Psoas muscle (tissue), 8 donors: ENCODE results near the gene SLCO4A1. TPM values are rescaled to one million over a fixed set of nuclear protein-coding genes. Genes with fewer than 3 reads are reported as not detected.

Source experiments
- ATAC-seq, 4 donors: fragments of 200-7000 bp; cut with Tn5 transposase; one replicate each; pipeline ENCODE4 v1.9.1; 2020; ENCODE audit warnings: moderate library complexity in 3 of 4, mild to moderate bottlenecking in 2 of 4
- DNase-seq, 2 donors: peaks; one replicate each; pipeline ENCODE4 v3.0.0-alpha.2; 2020
- H3K27ac ChIP-seq: fragments of 200-600 bp; one replicate; pipeline ENCODE4 v1.8.0; 2022
- H3K27me3 ChIP-seq, 3 donors: fragments of 200-600 bp in 1 of 3; one replicate each; pipeline versions ENCODE4 v1.6.1 to v1.8.0; 2013 to 2022; ENCODE audit warnings: low read length in 2 of 3, mild to moderate bottlenecking in 2 of 3, moderate library complexity in 1 of 3; ENCODE audit not compliant: insufficient read depth in 3 of 3
- H3K36me3 ChIP-seq, 2 donors: fragments of 200-600 bp in 1 of 2; one replicate each; pipeline versions ENCODE4 v1.6.1 to v1.8.0; 2013 to 2022; ENCODE audit warnings: low read depth in 1 of 2, mild to moderate bottlenecking in 1 of 2, moderate library complexity in 1 of 2; ENCODE audit not compliant: insufficient read depth in 1 of 2
- H3K4me1 ChIP-seq: fragments of 200-600 bp; one replicate; pipeline ENCODE4 v1.8.0; 2022
- H3K4me3 ChIP-seq: fragments of 200-600 bp; one replicate; pipeline ENCODE4 v1.8.0; 2022; ENCODE audit warnings: mild to moderate bottlenecking
- H3K9me3 ChIP-seq: fragments of 200-600 bp; one replicate; pipeline ENCODE4 v1.8.0; 2022
- WGBS, 3 donors: extraction: QIAGEN DNeasy Blood & Tissue Kit; methylation state at CpG; one replicate each; pipeline versions ENCODE4 v1.1.6 to v1.1.7; 2013; 5-methylcytosine and 5-hydroxymethylcytosine counted together
- intact Hi-C, 2 donors: fragments of 100-400 bp; cut with DNase I; formaldehyde crosslinking; loops; one replicate each; pipeline versions ENCODE4 v1.11.0 to v1.14.2; 2022
- polyA plus RNA-seq, 3 donors: library from polyadenylated mRNA; stranded (reverse); fragments of 200-250 nt; gene quantifications; one replicate each; pipeline ENCODE4 v1.2.3, GENCODE V29; 2013
- total RNA-seq, 4 donors: library from RNA; stranded (reverse); fragmentation: NEBNext Ultra II Directional in 2 of 4; extraction: Animal tissue kit (Norgen Biotek cat#: 25700) in 2 of 4; gene quantifications; one replicate each; pipeline versions ENCODE4 v1.2.1 to v1.2.4, GENCODE V29; 2021 to 2023
- TF ChIP-seq, protein P1 (sequence below): fragments of 200-600 bp; IDR thresholded peaks from one replicate; pipeline ENCODE4 v1.8.0; 2022; ENCODE audit warnings: antibody characterized with exemption
- donor health status: healthy with polysubstance abuse.
- donor health status: DM: no; HTN: no; CAD: no; lungs with moderate emphysema.
- donor health status: Bipolar disorder and iron deficiency.
- donor health status: healthy.
- donor health status: DM: yes; HTN: yes; CAD: no.
- donor health status: DM: no; HTN: no; CAD: no.
- donor health status: DM: no; HTN: no; CAD: no.
- donor health status: DM: yes; HTN: yes; CAD: no.

The SLCO4A1 gene
- total and polyA plus RNA-seq, 7 donors: 5.3 to 38.5 (median 9.8) TPM

DNA sequence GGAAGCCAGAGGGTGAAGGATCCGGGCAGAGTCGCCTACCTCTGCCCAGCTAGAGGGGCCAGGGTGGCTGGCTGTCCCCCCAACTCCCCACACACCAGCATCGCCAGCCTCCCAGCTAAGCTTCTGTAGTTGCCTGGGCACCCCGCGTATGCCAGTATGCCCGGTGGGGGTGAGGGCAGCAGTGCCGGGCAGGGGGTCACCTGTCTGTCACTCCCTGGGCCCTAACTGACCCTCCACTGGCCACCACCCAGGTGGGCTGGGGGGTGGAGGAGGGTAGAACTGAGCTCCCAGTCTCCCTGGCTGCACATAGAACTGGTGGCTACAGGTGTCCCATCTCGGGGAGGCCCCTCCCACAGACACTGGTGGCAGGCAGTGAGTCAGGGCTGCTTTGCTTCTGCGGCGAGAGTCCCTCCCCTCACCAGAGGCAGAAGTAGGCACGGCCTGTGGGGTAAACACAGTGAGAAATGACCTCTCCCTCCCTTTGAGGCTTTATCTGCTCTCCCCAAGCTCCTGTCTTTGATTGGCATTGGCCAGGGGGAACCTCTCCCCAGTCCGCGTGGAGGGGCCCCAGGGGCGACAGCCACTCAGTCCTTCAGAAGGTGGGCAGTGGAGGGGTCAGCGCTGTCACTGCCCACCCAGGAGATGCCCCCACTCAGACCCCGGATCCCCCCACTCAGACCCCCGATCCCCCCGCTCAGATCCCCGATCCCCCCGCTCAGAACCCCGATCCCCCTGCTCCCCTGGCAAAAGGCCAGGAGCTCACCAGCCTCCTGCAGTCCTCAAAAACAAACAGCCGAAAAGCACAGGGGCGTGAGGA, 68.8 kb downstream of the SLCO4A1 start:
- intact Hi-C loops: no loop called here
- no peak for DNase-seq

GRCh38 chr20:62711703-62712101, 69.4 kb downstream of the SLCO4A1 start:
- intact Hi-C loops: no loop called here
- ATAC-seq (peak in 1 of 4 donors; percentile 35), DNase-seq (no peak)
- no peak overlapping the region for H3K4me3 ChIP-seq
- no peaks in the 10 kb centered on the region for H3K4me1 ChIP-seq
- TF ChIP-seq, protein P1, sequence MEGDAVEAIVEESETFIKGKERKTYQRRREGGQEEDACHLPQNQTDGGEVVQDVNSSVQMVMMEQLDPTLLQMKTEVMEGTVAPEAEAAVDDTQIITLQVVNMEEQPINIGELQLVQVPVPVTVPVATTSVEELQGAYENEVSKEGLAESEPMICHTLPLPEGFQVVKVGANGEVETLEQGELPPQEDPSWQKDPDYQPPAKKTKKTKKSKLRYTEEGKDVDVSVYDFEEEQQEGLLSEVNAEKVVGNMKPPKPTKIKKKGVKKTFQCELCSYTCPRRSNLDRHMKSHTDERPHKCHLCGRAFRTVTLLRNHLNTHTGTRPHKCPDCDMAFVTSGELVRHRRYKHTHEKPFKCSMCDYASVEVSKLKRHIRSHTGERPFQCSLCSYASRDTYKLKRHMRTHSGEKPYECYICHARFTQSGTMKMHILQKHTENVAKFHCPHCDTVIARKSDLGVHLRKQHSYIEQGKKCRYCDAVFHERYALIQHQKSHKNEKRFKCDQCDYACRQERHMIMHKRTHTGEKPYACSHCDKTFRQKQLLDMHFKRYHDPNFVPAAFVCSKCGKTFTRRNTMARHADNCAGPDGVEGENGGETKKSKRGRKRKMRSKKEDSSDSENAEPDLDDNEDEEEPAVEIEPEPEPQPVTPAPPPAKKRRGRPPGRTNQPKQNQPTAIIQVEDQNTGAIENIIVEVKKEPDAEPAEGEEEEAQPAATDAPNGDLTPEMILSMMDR: no peak
- no peaks in the 10 kb centered on the region for H3K36me3 ChIP-seq
- H3K27me3 ChIP-seq: peaks cover 2 to 59% (median 20%) of the 10 kb centered on the region in 3 donors
- H3K9me3 ChIP-seq: no peaks in the 10 kb centered on the region
- no peak overlapping the region for H3K27ac ChIP-seq
- 24 to 38% (median 27%) methylated on average over 23 of the region's 23 CpGs for WGBS, 3 donors

More for the DNA sequence above, 68.8 kb downstream of the SLCO4A1 start:
- H3K4me3 ChIP-seq: no peak overlapping the region
- no peak overlapping the region for H3K27ac ChIP-seq
- no peak for ATAC-seq
- no peaks in the 10 kb centered on the region for H3K4me1 ChIP-seq
- H3K9me3 ChIP-seq: no peaks in the 10 kb centered on the region
- H3K27me3 ChIP-seq: peaks cover 2 to 65% (median 20%) of the 10 kb centered on the region in 3 donors
- no peaks in the 10 kb centered on the region for H3K36me3 ChIP-seq
- WGBS, 3 donors: 51 to 58% (median 55%) methylated on average over 19 to 23 of the region's 23 CpGs
- TF ChIP-seq, protein P1: no peak

GRCh38 chr20:62712606-62713005, 70.3 kb downstream of the SLCO4A1 start:
- H3K4me3 ChIP-seq: no peak overlapping the region
- H3K27ac ChIP-seq: no peak overlapping the region
- TF ChIP-seq, protein P1: no peak
- peaks cover 2 to 58% (median 23%) of the 10 kb centered on the region in 3 donors for H3K27me3 ChIP-seq
- no peaks in the 10 kb centered on the region for H3K36me3 ChIP-seq
- no peaks in the 10 kb centered on the region for H3K4me1 ChIP-seq
- H3K9me3 ChIP-seq: no peaks in the 10 kb centered on the region
- intact Hi-C loops: no loop called here
- ATAC-seq (no peak), DNase-seq (no peak)
- 80 to 86% (median 86%) methylated on average over 7 to 8 of the region's 8 CpGs for WGBS, 3 donors

DNA sequence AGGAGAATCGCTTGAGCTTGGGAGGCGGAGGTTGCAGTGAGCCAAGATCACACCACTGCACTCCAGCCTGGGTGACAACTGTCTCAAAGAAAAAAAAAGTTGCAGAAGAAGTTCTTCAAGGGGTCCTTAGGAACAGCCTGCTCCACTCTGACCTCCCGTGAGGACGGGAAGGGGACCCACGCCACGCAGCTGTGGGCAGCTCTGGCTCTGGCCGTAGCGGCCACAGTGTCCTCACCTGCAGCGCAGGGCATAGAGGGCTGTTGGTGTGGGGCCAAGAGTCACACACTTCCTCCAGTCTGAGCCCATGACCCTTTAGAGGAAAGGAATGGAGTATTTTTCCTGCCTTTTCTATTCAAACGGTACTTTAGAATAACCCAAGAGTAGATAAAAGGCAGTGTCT, 71.7 kb downstream of the SLCO4A1 start:
- Histone ChIP-seq H3K9me3 (no peaks in the 10 kb centered on the region), H3K36me3 (no peaks in the 10 kb centered on the region), H3K4me1 (no peaks in the 10 kb centered on the region), H3K27me3 (peaks cover 2 to 56% (median 20%) of the 10 kb centered on the region in 3 donors), H3K4me3 (no peak overlapping the region), H3K27ac (no peak overlapping the region)
- WGBS, 3 donors: 88 to 94% (median 94%) methylated on average over 10 of the region's 10 CpGs
- DNase-seq: no peak
- TF ChIP-seq, protein P1: no peak
- no peak for ATAC-seq
- intact Hi-C loops: no loop called here
